ENCODE data around the gene TRAPPC14. TPM values are rescaled to one million over a fixed set of nuclear protein-coding genes. Genes with fewer than 3 reads are reported as not detected.

Gene TRAPPC14
- total and polyA plus RNA-seq, 2 of the 13 experiments (the other 11 are each of a cell fraction or from before 2014, with no cell fraction given), result 4.7 to 9.6 TPM

DNA sequence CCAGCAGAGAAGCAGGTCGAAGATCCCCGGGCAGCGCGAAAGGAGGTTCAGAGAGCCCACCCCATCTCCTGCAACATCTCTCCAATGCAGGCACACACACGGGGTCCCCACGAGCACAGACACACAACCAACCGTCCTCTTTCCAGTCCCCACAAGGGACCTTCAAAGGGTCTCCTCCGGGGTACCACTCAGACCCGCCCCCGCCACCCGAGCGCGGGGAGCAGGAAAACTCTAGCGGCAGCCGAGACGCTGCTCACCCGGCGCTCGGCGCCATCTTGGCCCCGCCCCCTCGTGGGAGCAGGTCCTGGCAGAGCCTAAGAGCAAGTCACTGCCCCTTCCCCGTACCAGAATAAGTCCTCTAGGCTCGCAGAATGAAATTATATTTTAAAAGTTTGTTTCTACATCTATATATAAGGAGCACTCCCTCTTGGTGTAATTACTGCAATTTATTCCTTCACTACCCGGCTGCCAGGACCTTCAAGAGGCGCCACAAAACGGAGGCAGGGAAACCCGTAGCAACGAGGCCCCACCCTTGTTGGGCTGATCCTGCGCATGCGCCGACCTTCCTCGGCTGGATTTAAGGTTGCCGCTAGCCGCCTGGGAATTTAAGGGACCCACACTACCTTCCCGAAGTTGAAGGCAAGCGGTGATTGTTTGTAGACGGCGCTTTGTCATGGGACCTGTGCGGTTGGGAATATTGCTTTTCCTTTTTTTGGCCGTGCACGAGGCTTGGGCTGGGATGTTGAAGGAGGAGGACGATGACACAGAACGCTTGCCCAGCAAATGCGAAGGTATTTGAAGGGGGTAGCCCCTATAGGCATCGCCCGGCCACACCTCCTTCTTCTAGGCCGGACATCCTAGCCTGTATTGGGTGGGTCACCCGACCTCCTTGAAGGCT, 39.2 kb downstream of the TRAPPC14 start, which contains the start of the genes CNPY4 and TAF6:
TSS of gene CNPY4 (plus strand) at position 563 of the 898 bp plus-strand sequence. CDS start at position 674, 111 bp downstream.
TSS of gene TAF6 (minus strand) at position 287 of the 898 bp plus-strand sequence. CDS start 5,149 bp downstream, outside the sequence.
- CTCF ChIA-PET (ENCODE audit: low intra/inter-chr PET ratio, low total read pairs), result no interaction called here
- no peaks in the 10 kb centered on the region; a peak in 1 of 5 replicates for H3K27me3 ChIP-seq (ENCODE audit: control insufficient read depth in 1 of 2, insufficient read depth in 2 of 2, low read length in 2 of 2)
- no TSS peak for BruUV-seq (replicated peaks)
- FAIRE-seq (peak; percentile 65), ATAC-seq (peak; percentile 66), DNase-seq (ENCODE audit: low spot score) (peak; percentile 89)
- no peaks in the 10 kb centered on the region for H4K20me1 ChIP-seq (ENCODE audit: insufficient read depth, low read length)
- peaks cover 8% of the 10 kb centered on the region for H3K79me2 ChIP-seq (ENCODE audit: insufficient read depth, low read length)
- H3K27ac ChIP-seq (ENCODE audit: extremely low read length, insufficient read depth, low read length), result peak within 1 kb of the TSS; percentile 77
- intact Hi-C loops (cut with micrococcal nuclease; ENCODE audit: unreplicated experiment) (loop anchor here (2.0 kb wide), 1 partner anchor 19 kb away; the partner anchor contains the start of genes AP4M1 and MCM7), in situ Hi-C loops (cut with HindIII; ENCODE audit: extremely low pct_ligation_motif_present, low pct_unique_long_range_greater_than_20kb) (no loop called here)
- no peaks in the 10 kb centered on the region for H3K9me3 ChIP-seq (ENCODE audit: low read length)
- H3K4me2 ChIP-seq (ENCODE audit: low read depth, low read length), result peak within 1 kb of the TSS; percentile 98
- WGBS (ENCODE audit: low lambda C conversion rate), result under 1% methylated on average over 23 of the region's 49 CpGs
- H3K36me3 ChIP-seq (replicated peaks in 1 of 2; ENCODE audit: control insufficient read depth in 1 of 2, insufficient read depth in 2 of 2, low read length in 2 of 2), result no peaks in the 10 kb centered on the region; a peak in 1 of 5 replicates
- peak within 1 kb of the TSS; percentile 72 to 98 (median 95) for H3K4me3 ChIP-seq (replicated peaks in 1 of 3; ENCODE audit: insufficient read depth in 1 of 3, low read depth in 2 of 3, low read length in 3 of 3)
- H3K9ac ChIP-seq (ENCODE audit: insufficient read depth, low read depth, low read length), result peak within 1 kb of the TSS; percentile 87
- H2AFZ ChIP-seq (ENCODE audit: low read length), result peak within 1 kb of the TSS; percentile 71
- POLR2A ChIA-PET, result interaction anchor here (2.0 kb wide), 1 partner anchor 18 kb away, joined by 21 read pairs; the partner anchor contains the start of genes AP4M1 and MCM7
- H3K4me1 ChIP-seq (ENCODE audit: insufficient read depth, low read length), result peaks cover 37% of the 10 kb centered on the region
- no peak for TF ChIP-seq HNRNPL (IDR thresholded peaks at IDR 0.05; ENCODE audit: low read depth, low read length)
- peak; percentile 46; the same call in 1 of the 2 replicates for TF ChIP-seq ZBTB38 (CRISPR knock-in tag; IDR thresholded peaks at IDR 0.05)
- TF ChIP-seq, protein P1, sequence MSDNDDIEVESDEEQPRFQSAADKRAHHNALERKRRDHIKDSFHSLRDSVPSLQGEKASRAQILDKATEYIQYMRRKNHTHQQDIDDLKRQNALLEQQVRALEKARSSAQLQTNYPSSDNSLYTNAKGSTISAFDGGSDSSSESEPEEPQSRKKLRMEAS (IDR thresholded peaks at IDR 0.05), result peak; percentile 28
- TF ChIP-seq, protein P2, sequence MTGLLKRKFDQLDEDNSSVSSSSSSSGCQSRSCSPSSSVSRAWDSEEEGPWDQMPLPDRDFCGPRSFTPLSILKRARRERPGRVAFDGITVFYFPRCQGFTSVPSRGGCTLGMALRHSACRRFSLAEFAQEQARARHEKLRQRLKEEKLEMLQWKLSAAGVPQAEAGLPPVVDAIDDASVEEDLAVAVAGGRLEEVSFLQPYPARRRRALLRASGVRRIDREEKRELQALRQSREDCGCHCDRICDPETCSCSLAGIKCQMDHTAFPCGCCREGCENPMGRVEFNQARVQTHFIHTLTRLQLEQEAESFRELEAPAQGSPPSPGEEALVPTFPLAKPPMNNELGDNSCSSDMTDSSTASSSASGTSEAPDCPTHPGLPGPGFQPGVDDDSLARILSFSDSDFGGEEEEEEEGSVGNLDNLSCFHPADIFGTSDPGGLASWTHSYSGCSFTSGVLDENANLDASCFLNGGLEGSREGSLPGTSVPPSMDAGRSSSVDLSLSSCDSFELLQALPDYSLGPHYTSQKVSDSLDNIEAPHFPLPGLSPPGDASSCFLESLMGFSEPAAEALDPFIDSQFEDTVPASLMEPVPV (CRISPR knock-in tag; IDR thresholded peaks at IDR 0.05), result peak; percentile 26; the same call in 1 of the 2 replicates
- TF ChIP-seq RARG (CRISPR knock-in tag; IDR thresholded peaks at IDR 0.05; ENCODE audit: low read depth), result no peak
- TF ChIP-seq, protein P3, sequence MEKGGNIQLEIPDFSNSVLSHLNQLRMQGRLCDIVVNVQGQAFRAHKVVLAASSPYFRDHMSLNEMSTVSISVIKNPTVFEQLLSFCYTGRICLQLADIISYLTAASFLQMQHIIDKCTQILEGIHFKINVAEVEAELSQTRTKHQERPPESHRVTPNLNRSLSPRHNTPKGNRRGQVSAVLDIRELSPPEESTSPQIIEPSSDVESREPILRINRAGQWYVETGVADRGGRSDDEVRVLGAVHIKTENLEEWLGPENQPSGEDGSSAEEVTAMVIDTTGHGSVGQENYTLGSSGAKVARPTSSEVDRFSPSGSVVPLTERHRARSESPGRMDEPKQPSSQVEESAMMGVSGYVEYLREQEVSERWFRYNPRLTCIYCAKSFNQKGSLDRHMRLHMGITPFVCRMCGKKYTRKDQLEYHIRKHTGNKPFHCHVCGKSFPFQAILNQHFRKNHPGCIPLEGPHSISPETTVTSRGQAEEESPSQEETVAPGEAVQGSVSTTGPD (CRISPR knock-in tag; IDR thresholded peaks at IDR 0.05), result no peak
- TF ChIP-seq, protein P4, sequence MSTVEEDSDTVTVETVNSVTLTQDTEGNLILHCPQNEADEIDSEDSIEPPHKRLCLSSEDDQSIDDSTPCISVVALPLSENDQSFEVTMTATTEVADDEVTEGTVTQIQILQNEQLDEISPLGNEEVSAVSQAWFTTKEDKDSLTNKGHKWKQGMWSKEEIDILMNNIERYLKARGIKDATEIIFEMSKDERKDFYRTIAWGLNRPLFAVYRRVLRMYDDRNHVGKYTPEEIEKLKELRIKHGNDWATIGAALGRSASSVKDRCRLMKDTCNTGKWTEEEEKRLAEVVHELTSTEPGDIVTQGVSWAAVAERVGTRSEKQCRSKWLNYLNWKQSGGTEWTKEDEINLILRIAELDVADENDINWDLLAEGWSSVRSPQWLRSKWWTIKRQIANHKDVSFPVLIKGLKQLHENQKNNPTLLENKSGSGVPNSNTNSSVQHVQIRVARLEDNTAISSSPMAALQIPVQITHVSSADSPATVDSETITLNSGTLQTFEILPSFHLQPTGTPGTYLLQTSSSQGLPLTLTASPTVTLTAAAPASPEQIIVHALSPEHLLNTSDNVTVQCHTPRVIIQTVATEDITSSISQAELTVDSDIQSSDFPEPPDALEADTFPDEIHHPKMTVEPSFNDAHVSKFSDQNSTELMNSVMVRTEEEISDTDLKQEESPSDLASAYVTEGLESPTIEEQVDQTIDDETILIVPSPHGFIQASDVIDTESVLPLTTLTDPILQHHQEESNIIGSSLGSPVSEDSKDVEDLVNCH (CRISPR knock-in tag; IDR thresholded peaks at IDR 0.05), result no peak
- TF ChIP-seq, protein P5, sequence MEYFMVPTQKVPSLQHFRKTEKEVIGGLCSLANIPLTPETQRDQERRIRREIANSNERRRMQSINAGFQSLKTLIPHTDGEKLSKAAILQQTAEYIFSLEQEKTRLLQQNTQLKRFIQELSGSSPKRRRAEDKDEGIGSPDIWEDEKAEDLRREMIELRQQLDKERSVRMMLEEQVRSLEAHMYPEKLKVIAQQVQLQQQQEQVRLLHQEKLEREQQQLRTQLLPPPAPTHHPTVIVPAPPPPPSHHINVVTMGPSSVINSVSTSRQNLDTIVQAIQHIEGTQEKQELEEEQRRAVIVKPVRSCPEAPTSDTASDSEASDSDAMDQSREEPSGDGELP (IDR thresholded peaks at IDR 0.05; ENCODE audit: borderline replicate concordance, low read depth), result no peak
- TF ChIP-seq KLF6 (CRISPR knock-in tag; IDR thresholded peaks at IDR 0.05), result 0 out of 2 replicates have a peak, but pooled peaks have one; percentile 78
- TF ChIP-seq ZNF12 (CRISPR knock-in tag; IDR thresholded peaks at IDR 0.05), result no peak
- TF ChIP-seq ZMAT3 (CRISPR knock-in tag; conservative IDR thresholded peaks at IDR 0.05), result 0 out of 2 replicates have a peak, but pooled peaks have one; percentile 20
- TF ChIP-seq HNRNPH1 (optimal IDR thresholded peaks at IDR 0.05; ENCODE audit: low read depth, low read length), result no peak
- peak; percentile 37; the same call in 1 of the 2 replicates for TF ChIP-seq FOSL2 (CRISPR knock-in tag; IDR thresholded peaks at IDR 0.05)

Measured in HepG2 (cell line).